Neural cell (in vitro differentiated cells): ENCODE results near the gene LAMB2. TPM values are rescaled to one million over a fixed set of nuclear protein-coding genes. Genes with fewer than 3 reads are reported as not detected.

ENCODE experiments used
- H2AFZ ChIP-seq: fragments of 200-600, 300-800 bp; sonication (generic), shearing (Covaris generic); 2 replicates; pipeline ENCODE4 v1.6.0; 2014; ENCODE audit warnings: low read depth, mild to moderate bottlenecking, antibody characterized with exemption, low read length, moderate library complexity
- H3F3A ChIP-seq: fragments of 200-600 bp; shearing (Covaris generic); 2 replicates; pipeline ENCODE4 v1.6.1; 2016; ENCODE audit warnings: mild to moderate bottlenecking, moderate library complexity, mixed read lengths, antibody characterized with exemption, low read length; ENCODE audit not compliant: insufficient read depth, poor library complexity, severe bottlenecking
- H3K27ac ChIP-seq: fragments of 200-600, 300-800 bp; sonication (generic), shearing (Covaris generic); 2 replicates; pipeline ENCODE4 v1.5.1; 2014; ENCODE audit warnings: mild to moderate bottlenecking, low read length, moderate library complexity
- H3K27me3 ChIP-seq: fragments of 300-800, 200-600 bp; sonication (generic), shearing (Covaris generic); 2 replicates; pipeline ENCODE4 v1.6.0; 2014; ENCODE audit warnings: mild to moderate bottlenecking, low read depth, low read length, moderate library complexity; ENCODE audit not compliant: insufficient read depth
- H3K36me3 ChIP-seq: fragments of 300-800, 200-600 bp; sonication (generic), shearing (Covaris generic); 2 replicates; pipeline ENCODE4 v1.5.1; 2014; ENCODE audit warnings: mild to moderate bottlenecking, antibody characterized with exemption, low read length, moderate library complexity; ENCODE audit not compliant: insufficient read depth
- H3K4me2 ChIP-seq: fragments of 300-800, 200-600 bp; sonication (generic), shearing (Covaris generic); 2 replicates; pipeline ENCODE4 v1.6.0; 2014; ENCODE audit warnings: mild to moderate bottlenecking, low read length
- H3K4me3 ChIP-seq: fragments of 300-800, 200-600 bp; sonication (generic), shearing (Covaris generic); 2 replicates; pipeline ENCODE4 v1.5.1; 2014; ENCODE audit warnings: mild to moderate bottlenecking, low read length, moderate library complexity
- H3K79me2 ChIP-seq: fragments of 200-600 bp; shearing (Covaris generic); replicated peaks from 2 replicates; pipeline ENCODE4 v1.6.0; 2014; ENCODE audit warnings: mild to moderate bottlenecking, low read length, moderate library complexity; ENCODE audit not compliant: insufficient read depth
- H3K9ac ChIP-seq: fragments of 300-800, 200-600 bp; sonication (generic), shearing (Covaris generic); 2 replicates; pipeline ENCODE4 v1.6.1; 2016; ENCODE audit warnings: mild to moderate bottlenecking, low read length, mixed read lengths
- H3K9me2 ChIP-seq: fragments of 200-600 bp; shearing (Covaris generic); 2 replicates; pipeline ENCODE4 v1.6.1; 2016; ENCODE audit warnings: mild to moderate bottlenecking, low read length, mixed read lengths; ENCODE audit not compliant: insufficient read depth
- H3K9me3 ChIP-seq: fragments of 200-600, 300-800 bp; sonication (generic), shearing (Covaris generic); 2 replicates; pipeline ENCODE4 v1.6.1; 2016; ENCODE audit warnings: mild to moderate bottlenecking, mixed run types, low read length, moderate library complexity, mixed read lengths
- H4K20me1 ChIP-seq: fragments of 200-600 bp; shearing (Covaris generic); 2 replicates; pipeline ENCODE4 v1.6.1; 2016; ENCODE audit warnings: mild to moderate bottlenecking, mixed run types; ENCODE audit not compliant: insufficient read depth
- CTCF ChIP-seq: fragments of 450-650 bp; IDR thresholded peaks from 2 replicates; pipeline ENCODE4 v1.5.1; 2014; ENCODE audit warnings: antibody characterized with exemption, mild to moderate bottlenecking, moderate library complexity; ENCODE audit not compliant: poor library complexity, severe bottlenecking
- EP300 ChIP-seq: fragments of 450-650 bp; conservative IDR thresholded peaks from 2 replicates; pipeline ENCODE4 v1.6.1; 2014; ENCODE audit warnings: antibody characterized with exemption, mild to moderate bottlenecking, moderate library complexity; ENCODE audit not compliant: poor library complexity, severe bottlenecking
- EZH2 ChIP-seq: fragments of 200-600, 300-800 bp; shearing (Covaris generic), sonication (generic); IDR thresholded peaks from 2 replicates; pipeline ENCODE4 v1.6.1; 2014; ENCODE audit warnings: antibody characterized with exemption, low read length, borderline replicate concordance, mild to moderate bottlenecking; ENCODE audit not compliant: insufficient read depth, poor library complexity, severe bottlenecking
- MXI1 ChIP-seq: fragments of 450-650 bp; conservative IDR thresholded peaks from 2 replicates; pipeline ENCODE4 v1.6.1; 2014; ENCODE audit warnings: antibody characterized with exemption, mild to moderate bottlenecking; ENCODE audit not compliant: poor library complexity, severe bottlenecking
- POLR2AphosphoS5 ChIP-seq: IDR thresholded peaks from 2 replicates; pipeline ENCODE4 v1.6.1; 2012
- RAD21 ChIP-seq: fragments of 450-650 bp; conservative IDR thresholded peaks from 2 replicates; pipeline ENCODE4 v1.6.1; 2014; ENCODE audit warnings: antibody characterized with exemption, mild to moderate bottlenecking, moderate library complexity
- REST ChIP-seq: IDR thresholded peaks from 2 replicates; pipeline ENCODE4 v1.6.1; 2012; ENCODE audit warnings: borderline replicate concordance
- SMC3 ChIP-seq: fragments of 450-650 bp; conservative IDR thresholded peaks from 2 replicates; pipeline ENCODE4 v1.6.1; 2014; ENCODE audit warnings: antibody characterized with exemption, mild to moderate bottlenecking, moderate library complexity; ENCODE audit not compliant: poor library complexity
- TAF1 ChIP-seq: IDR thresholded peaks from 2 replicates; pipeline ENCODE4 v1.6.1; 2012; ENCODE audit warnings: low read depth
- polyA plus RNA-seq: library from polyadenylated mRNA; depleted of rRNA; stranded (reverse); fragments of >200 nt; gene quantifications from 2 replicates; pipeline ENCODE4 v1.2.3, GENCODE V29; 2014

LAMB2 gene
- polyA plus RNA-seq, 1 donor from 2014 or later, result 15.9 TPM

DNA sequence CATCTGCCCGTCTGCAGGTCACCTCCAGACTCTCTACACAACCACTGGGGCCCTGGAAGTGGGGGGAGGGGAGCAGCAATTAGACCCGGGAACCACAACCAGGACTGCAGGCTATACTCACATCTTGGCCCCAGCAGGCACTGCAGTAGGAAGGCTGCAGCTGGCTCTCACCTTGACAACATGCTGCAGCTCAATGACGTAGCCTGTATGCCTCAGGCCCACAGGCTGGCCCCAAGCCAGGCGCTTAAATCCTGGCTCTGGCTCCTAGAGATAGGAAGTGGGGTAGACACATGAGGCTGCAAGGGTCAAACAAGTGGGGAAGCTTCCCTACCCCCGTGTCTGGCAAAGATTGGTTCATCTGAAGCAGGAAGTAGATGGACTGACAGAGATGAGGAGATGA lies 34.4 kb downstream of the LAMB2 start:
- no peaks in the 10 kb centered on the region for H3K9me2 ChIP-seq
- H3K4me3 ChIP-seq, result no peak overlapping the region
- no peak overlapping the region for H3K9ac ChIP-seq
- H3K27me3 ChIP-seq, result no peaks in the 10 kb centered on the region
- TF ChIP-seq SMC3, result no peak
- TF ChIP-seq EZH2, result no peak
- no peak for TF ChIP-seq REST
- TF ChIP-seq RAD21, result no peak
- no peak for TF ChIP-seq MXI1
- no peak for TF ChIP-seq EP300
- no peak for TF ChIP-seq POLR2AphosphoS5
- no peak for TF ChIP-seq CTCF
- no peak for TF ChIP-seq TAF1
- H3F3A ChIP-seq, result no peaks in the 10 kb centered on the region
- H3K9me3 ChIP-seq, result no peaks in the 10 kb centered on the region
- H3K79me2 ChIP-seq, result peaks cover under 1% of the 10 kb centered on the region
- no peak overlapping the region for H2AFZ ChIP-seq
- no peaks in the 10 kb centered on the region for H4K20me1 ChIP-seq
- H3K36me3 ChIP-seq, result no peaks in the 10 kb centered on the region
- no peak overlapping the region for H3K27ac ChIP-seq
- no peak overlapping the region for H3K4me2 ChIP-seq

DNA sequence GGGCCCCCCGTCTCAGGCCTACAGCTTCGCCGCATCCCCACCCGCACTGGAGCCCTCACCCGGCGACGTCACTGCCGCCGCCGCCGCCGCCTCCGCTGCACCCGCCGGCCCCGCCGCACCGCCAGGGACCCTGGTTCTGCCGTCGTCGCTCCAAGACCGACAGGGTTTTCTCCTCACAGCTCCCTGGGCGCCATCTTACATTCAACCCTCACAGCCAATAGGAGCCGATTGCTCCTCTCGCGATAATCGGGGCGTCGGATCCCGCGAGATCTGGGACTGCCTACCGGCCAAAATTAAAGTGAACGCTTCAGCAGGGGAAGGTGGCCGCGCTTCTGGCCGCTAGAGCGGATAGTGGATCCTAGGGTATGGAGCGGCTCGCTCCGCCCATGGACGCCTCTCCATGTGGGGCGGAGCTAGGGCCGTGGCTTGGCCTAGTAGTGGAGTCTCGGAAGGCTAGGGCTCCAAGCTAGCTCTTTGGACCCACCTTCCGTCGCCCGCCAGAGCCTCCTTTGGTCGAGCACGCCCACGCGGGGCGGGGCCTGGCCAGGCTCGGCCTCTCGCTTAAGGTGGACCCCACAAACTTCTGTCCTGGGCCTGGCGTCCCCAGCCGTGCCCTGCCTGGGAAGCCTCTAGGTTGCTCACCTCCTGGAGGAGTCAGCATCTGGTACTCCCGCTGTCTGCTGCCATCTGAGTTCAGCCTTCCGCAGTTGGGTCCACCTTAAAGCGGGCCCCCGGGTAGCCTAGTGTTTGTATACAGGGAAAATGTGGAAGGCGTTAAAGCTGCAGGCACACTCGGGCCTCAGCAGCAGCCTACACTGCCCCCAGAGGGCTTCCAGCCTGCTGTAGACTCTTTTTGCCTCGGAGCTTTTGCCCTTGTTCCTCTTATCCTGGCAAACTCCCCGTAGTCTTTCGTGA lies 38.7 kb downstream of the LAMB2 start, which contains the start of gene QRICH1:
Gene QRICH1, minus strand, starts transcription at position 219 of the 915 bp plus-strand sequence. CDS start 17,054 bp downstream, outside the sequence.
- peak within 1 kb of the TSS; percentile 83 for H3K4me2 ChIP-seq
- peak within 1 kb of the TSS; percentile 86 for H3K4me3 ChIP-seq
- no peaks in the 10 kb centered on the region for H3K36me3 ChIP-seq
- H3K27me3 ChIP-seq, result no peaks in the 10 kb centered on the region
- H3K79me2 ChIP-seq, result peaks cover 34% of the 10 kb centered on the region
- TF ChIP-seq EZH2, result no peak
- TF ChIP-seq SMC3, result peak; percentile 38
- TF ChIP-seq REST, result peak; percentile 94
- peak; percentile 95 for TF ChIP-seq POLR2AphosphoS5
- peak; percentile 89 for TF ChIP-seq TAF1
- peak; percentile 62 for TF ChIP-seq MXI1
- peak; percentile 58 for TF ChIP-seq RAD21
- TF ChIP-seq CTCF, result peak; percentile 67
- no peak for TF ChIP-seq EP300
- peak within 1 kb of the TSS; percentile 96 for H3K9ac ChIP-seq
- peak within 1 kb of the TSS; percentile 65 for H2AFZ ChIP-seq
- H3K9me3 ChIP-seq, result no peaks in the 10 kb centered on the region
- no peaks in the 10 kb centered on the region for H3K9me2 ChIP-seq
- peak within 1 kb of the TSS; percentile 97 for H3K27ac ChIP-seq
- H4K20me1 ChIP-seq, result peaks cover 8% of the 10 kb centered on the region
- peaks cover 5% of the 10 kb centered on the region for H3F3A ChIP-seq
